Natural killer cell treated with Interleukin-12 subunit alpha and Interleukin-12 subunit beta and Interleukin-15 and Interleukin-18, amount 100 ng/mL, for 72 hours (primary cell): ENCODE results near the gene FAM120A. TPM values are rescaled to one million over a fixed set of nuclear protein-coding genes. Genes with fewer than 3 reads are reported as not detected.
A peak's percentile ranks its signal among the peaks of the same experiment; 100 is the strongest.

Source experiments
- ATAC-seq, 2 donors: fragments of 150-1000 bp; cut with Tn5 transposase in 1 of 2; sonication (Bioruptor Pico), chemical (Tn5 transposase) in 1 of 2; 2 replicates each; pipeline ENCODE4 v1.10.0; 2021
- DNase-seq: peaks from one replicate; pipeline ENCODE4 v3.0.0; 2022; ENCODE audit warnings: low spot score
- H3K27ac Mint-ChIP-seq, 2 donors: 1 replicate in 1 of 2; 2 replicates in 1 of 2; pipeline ENCODE4 v1.8.0; 2022; ENCODE audit warnings: mixed read lengths in 2 of 2, mild to moderate bottlenecking in 1 of 2, moderate library complexity in 1 of 2
- H3K27me3 Mint-ChIP-seq, 2 donors: 1 replicate in 1 of 2; 2 replicates in 1 of 2; pipeline ENCODE4 v1.8.0; 2022; ENCODE audit warnings: mixed read lengths in 2 of 2
- H3K36me3 Mint-ChIP-seq: one replicate; pipeline ENCODE4 v1.8.0; 2022; ENCODE audit warnings: mixed read lengths
- H3K4me1 Mint-ChIP-seq, 2 donors: 1 replicate in 1 of 2; 2 replicates in 1 of 2; pipeline ENCODE4 v1.8.0; 2022; ENCODE audit warnings: low read depth in 2 of 2, mixed read lengths in 2 of 2, mild to moderate bottlenecking in 1 of 2
- H3K4me3 Mint-ChIP-seq: one replicate; pipeline ENCODE4 v1.8.0; 2022; ENCODE audit warnings: mixed read lengths
- H3K9me3 Mint-ChIP-seq: 2 replicates; pipeline ENCODE4 v1.8.0; 2022; ENCODE audit warnings: mixed read lengths
- total RNA-seq, 2 donors: library from RNA; stranded (reverse); gene quantifications; one replicate each; pipeline ENCODE4 v1.2.3, GENCODE V29; 2022

The FAM120A gene
- total RNA-seq, 2 donors from 2014 or later, result 138 to 154 TPM

- H3K27ac Mint-ChIP-seq, result peak overlapping the region; percentile 26 to 89
- H3K4me1 Mint-ChIP-seq, result peaks cover 51% of the 10 kb centered on the region in 2 donors
- no peaks in the 10 kb centered on the region for H3K36me3 Mint-ChIP-seq
- no peak for ATAC-seq
- DNase-seq, result no peak
- H3K4me3 Mint-ChIP-seq, result peak overlapping the region; percentile 17
- no peaks in the 10 kb centered on the region for H3K27me3 Mint-ChIP-seq
- H3K9me3 Mint-ChIP-seq, result no peaks in the 10 kb centered on the region
Measured at GRCh38 chr9:93470391-93470790, 18.9 kb downstream of the FAM120A start.

GRCh38 chr9:93471124-93471523 is 19.6 kb downstream of the FAM120A start:
- Mint-ChIP-seq H3K4me3 (no peak overlapping the region), H3K27me3 (no peaks in the 10 kb centered on the region), H3K27ac (peak overlapping the region in 1 of 2 donors; percentile 89), H3K4me1 (peaks cover 44 to 52% of the 10 kb centered on the region in 2 donors), H3K36me3 (no peaks in the 10 kb centered on the region), H3K9me3 (no peaks in the 10 kb centered on the region)
- ATAC-seq, result no peak
- DNase-seq, result no peak

GRCh38 chr9:93473411-93473810 is 21.9 kb downstream of the FAM120A start:
- Mint-ChIP-seq H3K27me3 (no peaks in the 10 kb centered on the region), H3K4me1 (peaks cover 25 to 36% of the 10 kb centered on the region in 2 donors), H3K4me3 (no peak overlapping the region), H3K36me3 (peaks cover 5% of the 10 kb centered on the region), H3K27ac (no peak overlapping the region), H3K9me3 (no peaks in the 10 kb centered on the region)
- DNase-seq (no peak), ATAC-seq (no peak)

- Mint-ChIP-seq H3K4me1 (peaks cover 18 to 30% of the 10 kb centered on the region in 2 donors), H3K27me3 (no peaks in the 10 kb centered on the region), H3K36me3 (peaks cover 5% of the 10 kb centered on the region), H3K4me3 (no peak overlapping the region), H3K27ac (peak overlapping the region in 1 of 2 donors; percentile 54), H3K9me3 (no peaks in the 10 kb centered on the region)
- ATAC-seq (no peak), DNase-seq (no peak)
Measured at GRCh38 chr9:93475108-93475507, 23.6 kb downstream of the FAM120A start.

- peaks cover 5% of the 10 kb centered on the region for H3K36me3 Mint-ChIP-seq
Measured at GRCh38 chr9:93475856-93476255, 24.4 kb downstream of the FAM120A start.

GRCh38 chr9:93476924-93477323 is 25.4 kb downstream of the FAM120A start:
- peaks cover 11% of the 10 kb centered on the region for H3K36me3 Mint-ChIP-seq
- H3K27me3 Mint-ChIP-seq, result no peaks in the 10 kb centered on the region
- H3K27ac Mint-ChIP-seq, result no peak overlapping the region
- DNase-seq, result no peak
- peaks cover 14 to 33% of the 10 kb centered on the region in 2 donors for H3K4me1 Mint-ChIP-seq
- H3K9me3 Mint-ChIP-seq, result no peaks in the 10 kb centered on the region
- no peak overlapping the region for H3K4me3 Mint-ChIP-seq
- ATAC-seq, result no peak

More at GRCh38 chr9:93475856-93476255, 24.4 kb downstream of the FAM120A start:
- Mint-ChIP-seq H3K4me1 (peaks cover 12 to 28% of the 10 kb centered on the region in 2 donors), H3K9me3 (no peaks in the 10 kb centered on the region), H3K4me3 (no peak overlapping the region), H3K27ac (no peak overlapping the region), H3K27me3 (no peaks in the 10 kb centered on the region)
- DNase-seq (no peak), ATAC-seq (no peak)

GRCh38 chr9:93477397-93477796 is 25.9 kb downstream of the FAM120A start:
- no peaks in the 10 kb centered on the region for H3K9me3 Mint-ChIP-seq
- no peaks in the 10 kb centered on the region for H3K27me3 Mint-ChIP-seq
- peaks cover 11% of the 10 kb centered on the region for H3K36me3 Mint-ChIP-seq
- ATAC-seq (no peak), DNase-seq (no peak)
- H3K27ac Mint-ChIP-seq, result no peak overlapping the region
- H3K4me3 Mint-ChIP-seq, result no peak overlapping the region
- peaks cover 16 to 31% of the 10 kb centered on the region in 2 donors for H3K4me1 Mint-ChIP-seq

- peak overlapping the region in 1 of 2 donors; percentile 14 for H3K27ac Mint-ChIP-seq
- no peak for DNase-seq
- no peak overlapping the region for H3K4me3 Mint-ChIP-seq
- ATAC-seq, result no peak
- H3K36me3 Mint-ChIP-seq, result peaks cover 11% of the 10 kb centered on the region
- H3K4me1 Mint-ChIP-seq, result peaks cover 16 to 35% of the 10 kb centered on the region in 2 donors
- H3K27me3 Mint-ChIP-seq, result no peaks in the 10 kb centered on the region
- H3K9me3 Mint-ChIP-seq, result no peaks in the 10 kb centered on the region
Measured at GRCh38 chr9:93479726-93480125, 28.2 kb downstream of the FAM120A start.

GRCh38 chr9:93480262-93480661 is 28.8 kb downstream of the FAM120A start:
- Mint-ChIP-seq H3K27ac (peak overlapping the region in 1 of 2 donors; percentile 14), H3K4me3 (no peak overlapping the region), H3K36me3 (peaks cover 11% of the 10 kb centered on the region), H3K9me3 (no peaks in the 10 kb centered on the region), H3K4me1 (peaks cover 16 to 35% of the 10 kb centered on the region in 2 donors), H3K27me3 (no peaks in the 10 kb centered on the region)
- DNase-seq, result no peak
- no peak for ATAC-seq

GRCh38 chr9:93480728-93481324 is 29.3 kb downstream of the FAM120A start:
- no peaks in the 10 kb centered on the region for H3K9me3 Mint-ChIP-seq
- peaks cover 16 to 29% of the 10 kb centered on the region in 2 donors for H3K4me1 Mint-ChIP-seq
- DNase-seq (no peak), ATAC-seq (no peak)
- H3K4me3 Mint-ChIP-seq, result no peak overlapping the region
- H3K27ac Mint-ChIP-seq, result no peak overlapping the region
- no peaks in the 10 kb centered on the region for H3K27me3 Mint-ChIP-seq
- peaks cover 11% of the 10 kb centered on the region for H3K36me3 Mint-ChIP-seq

- no peaks in the 10 kb centered on the region for H3K9me3 Mint-ChIP-seq
- H3K27ac Mint-ChIP-seq, result no peak overlapping the region
- no peak overlapping the region for H3K4me3 Mint-ChIP-seq
- ATAC-seq (no peak), DNase-seq (no peak)
- no peaks in the 10 kb centered on the region for H3K27me3 Mint-ChIP-seq
- peaks cover 31 to 39% of the 10 kb centered on the region in 2 donors for H3K4me1 Mint-ChIP-seq
- H3K36me3 Mint-ChIP-seq, result peaks cover 14% of the 10 kb centered on the region
Measured at GRCh38 chr9:93483497-93483896, 32.0 kb downstream of the FAM120A start.

- ATAC-seq, result no peak
- Mint-ChIP-seq H3K4me1 (peaks cover 31 to 35% of the 10 kb centered on the region in 2 donors), H3K36me3 (peaks cover 19% of the 10 kb centered on the region), H3K27ac (peak overlapping the region; percentile 20 to 28), H3K27me3 (no peaks in the 10 kb centered on the region), H3K9me3 (no peaks in the 10 kb centered on the region), H3K4me3 (no peak overlapping the region)
- DNase-seq, result no peak
Measured at GRCh38 chr9:93486268-93486667, 34.8 kb downstream of the FAM120A start.

GRCh38 chr9:93488244-93488643 is 36.8 kb downstream of the FAM120A start:
- peak overlapping the region in 1 of 2 donors; percentile 0 for H3K27ac Mint-ChIP-seq
- peaks cover 25 to 32% of the 10 kb centered on the region in 2 donors for H3K4me1 Mint-ChIP-seq
- ATAC-seq (no peak), DNase-seq (no peak)
- no peaks in the 10 kb centered on the region for H3K27me3 Mint-ChIP-seq
- no peak overlapping the region for H3K4me3 Mint-ChIP-seq
- H3K9me3 Mint-ChIP-seq, result no peaks in the 10 kb centered on the region
- H3K36me3 Mint-ChIP-seq, result peaks cover 14% of the 10 kb centered on the region

GRCh38 chr9:93491593-93492232 is 40.2 kb downstream of the FAM120A start:
- H3K9me3 Mint-ChIP-seq, result no peaks in the 10 kb centered on the region
- no peaks in the 10 kb centered on the region for H3K27me3 Mint-ChIP-seq
- H3K4me3 Mint-ChIP-seq, result no peak overlapping the region
- DNase-seq, result no peak
- peaks cover 40 to 41% of the 10 kb centered on the region in 2 donors for H3K4me1 Mint-ChIP-seq
- peaks cover 14% of the 10 kb centered on the region for H3K36me3 Mint-ChIP-seq
- ATAC-seq, result no peak
- peak overlapping the region in 1 of 2 donors; percentile 47 for H3K27ac Mint-ChIP-seq
